ENCODE data around the gene MFAP4. TPM values are rescaled to one million over a fixed set of nuclear protein-coding genes. Genes with fewer than 3 reads are reported as not detected.

MFAP4 gene
- polyA plus RNA-seq, 3 donors: 0.12 to 0.73 (median 0.12) TPM

GRCh38 chr17:19388791-19389785 is 2.1 kb upstream of the MFAP4 start:
- Mint-ChIP-seq H3K4me1 (peaks cover 63% of the 10 kb centered on the region), H3K36me3 (peaks cover 17 to 18% of the 10 kb centered on the region in 2 donors), H3K27ac (peak overlapping the region; percentile 89 to 98 (median 95)), H3K9me3 (peaks cover 0 to 2% (median 0%) of the 10 kb centered on the region in 7 donors), H3K4me3 (no peak overlapping the region), H3K27me3 (ENCODE audit: low read depth in 3 of 3) (peaks cover 3 to 6% (median 3%) of the 10 kb centered on the region in 3 donors)
- Histone ChIP-seq H3K4me2 (replicated peaks; ENCODE audit: extremely low read depth, low read length, poor library complexity, severe bottlenecking) (peak overlapping the region; percentile 8), H3K27me3 (ENCODE audit: control insufficient read depth in 2 of 2, insufficient read depth in 2 of 2, low read length in 2 of 2) (no peaks in the 10 kb centered on the region), H3K9me3 (replicated peaks in 1 of 2; ENCODE audit: control insufficient read depth in 1 of 2, insufficient read depth in 1 of 2, low read length in 2 of 2) (no peaks in the 10 kb centered on the region), H2AFZ (ENCODE audit: insufficient read depth, low read depth, low read length, poor library complexity, severe bottlenecking) (peak overlapping the region; percentile 25), H3K27ac (ENCODE audit: low read depth in 1 of 2, low read length in 2 of 2) (peak overlapping the region; percentile 44 to 71), H3K4me1 (ENCODE audit: control insufficient read depth in 1 of 2, insufficient read depth in 2 of 2, low read length in 2 of 2) (peaks cover 59 to 63% of the 10 kb centered on the region in 2 donors), H3K36me3 (replicated peaks in 1 of 2; ENCODE audit: control insufficient read depth in 1 of 2, insufficient read depth in 2 of 2, low read length in 2 of 2) (peaks cover 4 to 5% of the 10 kb centered on the region in 2 donors), H3K9ac (ENCODE audit: insufficient read depth, low read length, poor library complexity, severe bottlenecking) (no peak overlapping the region), H3K4me3 (replicated peaks in 1 of 3; ENCODE audit: low read depth in 2 of 3, low read length in 3 of 3) (no peak overlapping the region), H3K79me2 (ENCODE audit: insufficient read depth, low read length) (no peaks in the 10 kb centered on the region), H4K20me1 (ENCODE audit: insufficient read depth, low read length) (no peaks in the 10 kb centered on the region)
- peak; percentile 58 to 84 (median 81) for DNase-seq
- intact Hi-C loops (cut with micrococcal nuclease): no loop called here
- TF ChIP-seq CTCF (IDR thresholded peaks at IDR 0.05): no peak
- 100% methylated on average over 1 of the region's 5 CpGs for WGBS (ENCODE audit: insufficient coverage)

GRCh38 chr17:19387921-19388521 is 1.0 kb upstream of the MFAP4 start:
- peaks cover 70% of the 10 kb centered on the region for H3K4me1 Mint-ChIP-seq
- no CpG with 5 or more reads among the region's 2 CpGs for WGBS (ENCODE audit: insufficient coverage)
- H4K20me1 ChIP-seq (ENCODE audit: insufficient read depth, low read length): no peaks in the 10 kb centered on the region
- peak overlapping the region in 6 of 7 donors; percentile 37 to 98 (median 97) for H3K27ac Mint-ChIP-seq
- H3K4me3 ChIP-seq (replicated peaks in 1 of 3; ENCODE audit: low read depth in 2 of 3, low read length in 3 of 3): no peak overlapping the region
- H3K4me1 ChIP-seq (ENCODE audit: control insufficient read depth in 1 of 2, insufficient read depth in 2 of 2, low read length in 2 of 2): peaks cover 64 to 69% of the 10 kb centered on the region in 2 donors
- H3K36me3 ChIP-seq (replicated peaks in 1 of 2; ENCODE audit: control insufficient read depth in 1 of 2, insufficient read depth in 2 of 2, low read length in 2 of 2): peaks cover 15 to 16% of the 10 kb centered on the region in 2 donors
- peaks cover 27 to 29% of the 10 kb centered on the region in 2 donors for H3K36me3 Mint-ChIP-seq
- no peaks in the 10 kb centered on the region for H3K79me2 ChIP-seq (ENCODE audit: insufficient read depth, low read length)
- no peak overlapping the region for H3K4me2 ChIP-seq (replicated peaks; ENCODE audit: extremely low read depth, low read length, poor library complexity, severe bottlenecking)
- H3K9me3 ChIP-seq (replicated peaks in 1 of 2; ENCODE audit: control insufficient read depth in 1 of 2, insufficient read depth in 1 of 2, low read length in 2 of 2): no peaks in the 10 kb centered on the region
- DNase-seq: no peak
- intact Hi-C loops (cut with micrococcal nuclease): no loop called here
- H3K9ac ChIP-seq (ENCODE audit: insufficient read depth, low read length, poor library complexity, severe bottlenecking): peak overlapping the region; percentile 45
- H3K9me3 Mint-ChIP-seq: peaks cover 0 to 2% (median 0%) of the 10 kb centered on the region in 7 donors
- peak overlapping the region in 1 of 2 donors; percentile 3 for H3K27ac ChIP-seq (ENCODE audit: low read depth in 1 of 2, low read length in 2 of 2)
- no peaks in the 10 kb centered on the region for H3K27me3 ChIP-seq (ENCODE audit: control insufficient read depth in 2 of 2, insufficient read depth in 2 of 2, low read length in 2 of 2)
- H3K27me3 Mint-ChIP-seq (ENCODE audit: low read depth in 3 of 3): peaks cover 0 to 9% (median 2%) of the 10 kb centered on the region in 3 donors
- peak overlapping the region in 1 of 2 donors; percentile 58 for H3K4me3 Mint-ChIP-seq
- no peak for TF ChIP-seq CTCF (IDR thresholded peaks at IDR 0.05)
- peak overlapping the region; percentile 27 for H2AFZ ChIP-seq (ENCODE audit: insufficient read depth, low read depth, low read length, poor library complexity, severe bottlenecking)
